Measurements from ENCODE around the gene KIF19. TPM values are rescaled to one million over a fixed set of nuclear protein-coding genes. Genes with fewer than 3 reads are reported as not detected.

KIF19 gene
- total and polyA plus RNA-seq, 10 of the 15 experiments (the other 5 are each of a cell fraction or from before 2014, with no cell fraction given), result 0.06 to 0.07 TPM; not detected in 8

DNA sequence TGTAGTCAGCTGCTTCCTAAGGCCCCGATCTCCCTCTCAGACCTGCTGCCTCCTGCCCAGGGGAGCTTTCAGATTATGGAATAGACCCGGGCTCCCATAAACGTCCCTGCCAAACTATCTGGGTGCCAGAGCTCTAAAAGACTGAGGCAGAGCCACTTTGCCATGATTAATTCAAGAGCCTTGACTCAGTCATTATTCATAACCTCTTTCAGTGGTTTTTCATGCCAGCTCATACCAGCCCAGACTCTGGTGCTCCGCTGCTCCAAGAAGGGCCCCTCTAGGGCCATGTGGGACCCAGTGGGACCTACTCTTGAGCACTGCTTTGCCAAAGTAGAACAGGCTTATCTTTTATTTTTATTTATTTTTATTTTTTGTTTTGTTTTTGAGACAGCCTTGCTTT, 28.1 kb upstream of the KIF19 start (continued):
- TF ChIP-seq, protein P1, sequence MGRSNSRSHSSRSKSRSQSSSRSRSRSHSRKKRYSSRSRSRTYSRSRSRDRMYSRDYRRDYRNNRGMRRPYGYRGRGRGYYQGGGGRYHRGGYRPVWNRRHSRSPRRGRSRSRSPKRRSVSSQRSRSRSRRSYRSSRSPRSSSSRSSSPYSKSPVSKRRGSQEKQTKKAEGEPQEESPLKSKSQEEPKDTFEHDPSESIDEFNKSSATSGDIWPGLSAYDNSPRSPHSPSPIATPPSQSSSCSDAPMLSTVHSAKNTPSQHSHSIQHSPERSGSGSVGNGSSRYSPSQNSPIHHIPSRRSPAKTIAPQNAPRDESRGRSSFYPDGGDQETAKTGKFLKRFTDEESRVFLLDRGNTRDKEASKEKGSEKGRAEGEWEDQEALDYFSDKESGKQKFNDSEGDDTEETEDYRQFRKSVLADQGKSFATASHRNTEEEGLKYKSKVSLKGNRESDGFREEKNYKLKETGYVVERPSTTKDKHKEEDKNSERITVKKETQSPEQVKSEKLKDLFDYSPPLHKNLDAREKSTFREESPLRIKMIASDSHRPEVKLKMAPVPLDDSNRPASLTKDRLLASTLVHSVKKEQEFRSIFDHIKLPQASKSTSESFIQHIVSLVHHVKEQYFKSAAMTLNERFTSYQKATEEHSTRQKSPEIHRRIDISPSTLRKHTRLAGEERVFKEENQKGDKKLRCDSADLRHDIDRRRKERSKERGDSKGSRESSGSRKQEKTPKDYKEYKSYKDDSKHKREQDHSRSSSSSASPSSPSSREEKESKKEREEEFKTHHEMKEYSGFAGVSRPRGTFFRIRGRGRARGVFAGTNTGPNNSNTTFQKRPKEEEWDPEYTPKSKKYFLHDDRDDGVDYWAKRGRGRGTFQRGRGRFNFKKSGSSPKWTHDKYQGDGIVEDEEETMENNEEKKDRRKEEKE (IDR thresholded peaks at IDR 0.05), result no peak
- no peak for TF ChIP-seq CBX3 (IDR thresholded peaks at IDR 0.05; ENCODE audit: borderline replicate concordance, low read depth)
- no peak for TF ChIP-seq CREB1 (IDR thresholded peaks at IDR 0.05; ENCODE audit: low read depth)
- no peak for TF ChIP-seq WRNIP1 (IDR thresholded peaks at IDR 0.05; ENCODE audit: borderline replicate concordance, low read depth, low read length)
- no peak for TF ChIP-seq NFYA (IDR thresholded peaks at IDR 0.05; ENCODE audit: borderline replicate concordance, low read depth, low read length)
- TF ChIP-seq, protein P2, sequence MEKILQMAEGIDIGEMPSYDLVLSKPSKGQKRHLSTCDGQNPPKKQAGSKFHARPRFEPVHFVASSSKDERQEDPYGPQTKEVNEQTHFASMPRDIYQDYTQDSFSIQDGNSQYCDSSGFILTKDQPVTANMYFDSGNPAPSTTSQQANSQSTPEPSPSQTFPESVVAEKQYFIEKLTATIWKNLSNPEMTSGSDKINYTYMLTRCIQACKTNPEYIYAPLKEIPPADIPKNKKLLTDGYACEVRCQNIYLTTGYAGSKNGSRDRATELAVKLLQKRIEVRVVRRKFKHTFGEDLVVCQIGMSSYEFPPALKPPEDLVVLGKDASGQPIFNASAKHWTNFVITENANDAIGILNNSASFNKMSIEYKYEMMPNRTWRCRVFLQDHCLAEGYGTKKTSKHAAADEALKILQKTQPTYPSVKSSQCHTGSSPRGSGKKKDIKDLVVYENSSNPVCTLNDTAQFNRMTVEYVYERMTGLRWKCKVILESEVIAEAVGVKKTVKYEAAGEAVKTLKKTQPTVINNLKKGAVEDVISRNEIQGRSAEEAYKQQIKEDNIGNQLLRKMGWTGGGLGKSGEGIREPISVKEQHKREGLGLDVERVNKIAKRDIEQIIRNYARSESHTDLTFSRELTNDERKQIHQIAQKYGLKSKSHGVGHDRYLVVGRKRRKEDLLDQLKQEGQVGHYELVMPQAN (conservative IDR thresholded peaks at IDR 0.05), result no peak
- no peak for TF ChIP-seq SREBF1 (IDR thresholded peaks at IDR 0.05; ENCODE audit: low read length)
- no peak for TF ChIP-seq SMARCA5 (IDR thresholded peaks at IDR 0.05)
- TF ChIP-seq, protein P3, sequence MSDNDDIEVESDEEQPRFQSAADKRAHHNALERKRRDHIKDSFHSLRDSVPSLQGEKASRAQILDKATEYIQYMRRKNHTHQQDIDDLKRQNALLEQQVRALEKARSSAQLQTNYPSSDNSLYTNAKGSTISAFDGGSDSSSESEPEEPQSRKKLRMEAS (IDR thresholded peaks at IDR 0.05; ENCODE audit: low read depth, low read length), result no peak
- TF ChIP-seq, protein P4, sequence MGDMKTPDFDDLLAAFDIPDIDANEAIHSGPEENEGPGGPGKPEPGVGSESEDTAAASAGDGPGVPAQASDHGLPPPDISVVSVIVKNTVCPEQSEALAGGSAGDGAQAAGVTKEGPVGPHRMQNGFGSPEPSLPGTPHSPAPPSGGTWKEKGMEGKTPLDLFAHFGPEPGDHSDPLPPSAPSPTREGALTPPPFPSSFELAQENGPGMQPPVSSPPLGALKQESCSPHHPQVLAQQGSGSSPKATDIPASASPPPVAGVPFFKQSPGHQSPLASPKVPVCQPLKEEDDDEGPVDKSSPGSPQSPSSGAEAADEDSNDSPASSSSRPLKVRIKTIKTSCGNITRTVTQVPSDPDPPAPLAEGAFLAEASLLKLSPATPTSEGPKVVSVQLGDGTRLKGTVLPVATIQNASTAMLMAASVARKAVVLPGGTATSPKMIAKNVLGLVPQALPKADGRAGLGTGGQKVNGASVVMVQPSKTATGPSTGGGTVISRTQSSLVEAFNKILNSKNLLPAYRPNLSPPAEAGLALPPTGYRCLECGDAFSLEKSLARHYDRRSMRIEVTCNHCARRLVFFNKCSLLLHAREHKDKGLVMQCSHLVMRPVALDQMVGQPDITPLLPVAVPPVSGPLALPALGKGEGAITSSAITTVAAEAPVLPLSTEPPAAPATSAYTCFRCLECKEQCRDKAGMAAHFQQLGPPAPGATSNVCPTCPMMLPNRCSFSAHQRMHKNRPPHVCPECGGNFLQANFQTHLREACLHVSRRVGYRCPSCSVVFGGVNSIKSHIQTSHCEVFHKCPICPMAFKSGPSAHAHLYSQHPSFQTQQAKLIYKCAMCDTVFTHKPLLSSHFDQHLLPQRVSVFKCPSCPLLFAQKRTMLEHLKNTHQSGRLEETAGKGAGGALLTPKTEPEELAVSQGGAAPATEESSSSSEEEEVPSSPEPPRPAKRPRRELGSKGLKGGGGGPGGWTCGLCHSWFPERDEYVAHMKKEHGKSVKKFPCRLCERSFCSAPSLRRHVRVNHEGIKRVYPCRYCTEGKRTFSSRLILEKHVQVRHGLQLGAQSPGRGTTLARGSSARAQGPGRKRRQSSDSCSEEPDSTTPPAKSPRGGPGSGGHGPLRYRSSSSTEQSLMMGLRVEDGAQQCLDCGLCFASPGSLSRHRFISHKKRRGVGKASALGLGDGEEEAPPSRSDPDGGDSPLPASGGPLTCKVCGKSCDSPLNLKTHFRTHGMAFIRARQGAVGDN (IDR thresholded peaks at IDR 0.05), result no peak
